ENCODE results near the gene ADD3. TPM values are rescaled to one million over a fixed set of nuclear protein-coding genes. Genes with fewer than 3 reads are reported as not detected.

The ADD3 gene
- total and polyA plus RNA-seq, 2 donors (not counting 3 experiments of a cell fraction or from before 2014, with no cell fraction given), result 14.9 to 55.2 TPM

GRCh38 chr10:110010486-110011378 lies 2.9 kb downstream of the ADD3 start:
- Histone ChIP-seq H3K36me3 (ENCODE audit: control insufficient read depth in 2 of 2, extremely low read depth in 1 of 2, insufficient read depth in 2 of 2, low read length in 2 of 2) (no peaks in the 10 kb centered on the region), H3K27ac (ENCODE audit: insufficient read depth, low read depth, low read length) (no peak overlapping the region), H3K79me2 (ENCODE audit: control insufficient read depth, insufficient read depth, low read length) (peaks cover 12% of the 10 kb centered on the region), H2AFZ (ENCODE audit: low read depth, low read length) (no peak overlapping the region), H3K9ac (replicated peaks; ENCODE audit: extremely low read depth, insufficient read depth, low read length) (no peak overlapping the region), H3K9me1 (replicated peaks; ENCODE audit: control insufficient read depth, extremely low read depth, insufficient read depth, low read length) (no peaks in the 10 kb centered on the region), H3K4me2 (ENCODE audit: insufficient read depth, low read length) (no peak overlapping the region), H3K27me3 (ENCODE audit: control insufficient read depth in 2 of 2, insufficient read depth in 2 of 2, low read length in 2 of 2) (peaks cover 0 to 4% of the 10 kb centered on the region in 2 experiments), H3K4me3 (replicated peaks in 1 of 3; ENCODE audit: insufficient read depth in 1 of 3, low read depth in 1 of 3, low read length in 3 of 3) (no peak overlapping the region), H3K9me3 (replicated peaks; ENCODE audit: control insufficient read depth, insufficient read depth, low read length) (no peaks in the 10 kb centered on the region), H3K4me1 (ENCODE audit: control insufficient read depth, extremely low read depth, insufficient read depth, low read length) (peaks cover 18% of the 10 kb centered on the region), H4K20me1 (replicated peaks; ENCODE audit: control insufficient read depth, extremely low read depth, insufficient read depth, low read length) (peaks cover 3% of the 10 kb centered on the region)
- ChIA-PET POLR2A (interaction anchor here (0.6 kb wide), 1 partner anchor 48 kb away, joined by 3 read pairs; no protein-coding TSS in a partner anchor), CTCF (interaction anchor here (0.6 to 3.2 kb wide), 3 partner anchors 43 to 126 kb away, joined by 3 to 11 read pairs (median 3); no protein-coding TSS in a partner anchor)
- TF ChIP-seq POLR2AphosphoS5 (IDR thresholded peaks at IDR 0.05; ENCODE audit: insufficient read depth, low read depth, low read length), result no peak
- TF ChIP-seq, protein P1, sequence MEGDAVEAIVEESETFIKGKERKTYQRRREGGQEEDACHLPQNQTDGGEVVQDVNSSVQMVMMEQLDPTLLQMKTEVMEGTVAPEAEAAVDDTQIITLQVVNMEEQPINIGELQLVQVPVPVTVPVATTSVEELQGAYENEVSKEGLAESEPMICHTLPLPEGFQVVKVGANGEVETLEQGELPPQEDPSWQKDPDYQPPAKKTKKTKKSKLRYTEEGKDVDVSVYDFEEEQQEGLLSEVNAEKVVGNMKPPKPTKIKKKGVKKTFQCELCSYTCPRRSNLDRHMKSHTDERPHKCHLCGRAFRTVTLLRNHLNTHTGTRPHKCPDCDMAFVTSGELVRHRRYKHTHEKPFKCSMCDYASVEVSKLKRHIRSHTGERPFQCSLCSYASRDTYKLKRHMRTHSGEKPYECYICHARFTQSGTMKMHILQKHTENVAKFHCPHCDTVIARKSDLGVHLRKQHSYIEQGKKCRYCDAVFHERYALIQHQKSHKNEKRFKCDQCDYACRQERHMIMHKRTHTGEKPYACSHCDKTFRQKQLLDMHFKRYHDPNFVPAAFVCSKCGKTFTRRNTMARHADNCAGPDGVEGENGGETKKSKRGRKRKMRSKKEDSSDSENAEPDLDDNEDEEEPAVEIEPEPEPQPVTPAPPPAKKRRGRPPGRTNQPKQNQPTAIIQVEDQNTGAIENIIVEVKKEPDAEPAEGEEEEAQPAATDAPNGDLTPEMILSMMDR (IDR thresholded peaks at IDR 0.05; ENCODE audit: extremely low read depth in 1 of 2, insufficient read depth in 1 of 2, low read depth in 1 of 2, low read length in 2 of 2), result no peak
- no peak for TF ChIP-seq POLR2A (IDR thresholded peaks at IDR 0.05; ENCODE audit: low read depth, low read length)
- no peak for TF ChIP-seq MYC (IDR thresholded peaks at IDR 0.05; ENCODE audit: low read depth, low read length)
- TF ChIP-seq FOS (IDR thresholded peaks at IDR 0.05; ENCODE audit: borderline replicate concordance, insufficient read depth, low read length), result no peak
- TF ChIP-seq MAX (IDR thresholded peaks at IDR 0.05; ENCODE audit: insufficient read depth, insufficient read length), result no peak
- no peak for TF ChIP-seq EZH2 (IDR thresholded peaks at IDR 0.05; ENCODE audit: borderline replicate concordance, low read depth, low read length, severe bottlenecking)
- TF ChIP-seq JUN (IDR thresholded peaks at IDR 0.05; ENCODE audit: borderline replicate concordance, insufficient read depth, insufficient read length, low read depth), result no peak
- TF ChIP-seq GATA2 (IDR thresholded peaks at IDR 0.05; ENCODE audit: insufficient read depth, insufficient read length, low read depth, low read length), result no peak
- intact Hi-C loops (cut with micrococcal nuclease), result no loop called here
- BruUV-seq (replicated peaks), result no TSS peak
- dilution Hi-C loops (cut with MboI; ENCODE audit: extremely low pct_ligation_motif_present, low sequenced_read_pairs), result no loop called here
- DNase-seq (ENCODE audit: low read depth, low spot score), result no peak
- no peak for FAIRE-seq
